ENCODE measurements around the gene GMCL1. TPM values are rescaled to one million over a fixed set of nuclear protein-coding genes. Genes with fewer than 3 reads are reported as not detected.

GMCL1 gene
- total and polyA plus RNA-seq, 2 of the 13 experiments (the other 11 are each of a cell fraction or from before 2014, with no cell fraction given): 18.7 to 24.0 TPM

GRCh38 chr2:69893684-69894551, 64.5 kb downstream of the GMCL1 start, which contains the start of gene SNRNP27 (continued):
- TF ChIP-seq TBX2 (CRISPR knock-in tag; IDR thresholded peaks at IDR 0.05; ENCODE audit: borderline replicate concordance) (peak; percentile 66), BHLHE40 (IDR thresholded peaks at IDR 0.05; ENCODE audit: low read length) (0 out of 2 replicates have a peak, but pooled peaks have one; percentile 28), ZNF570 (CRISPR knock-in tag; IDR thresholded peaks at IDR 0.05; ENCODE audit: borderline replicate concordance) (no peak), FOXA3 (CRISPR knock-in tag; IDR thresholded peaks at IDR 0.05) (peak; percentile 66; the same call in 1 of the 2 replicates), NFKBIZ (CRISPR knock-in tag; IDR thresholded peaks at IDR 0.05) (peak; percentile 91), U2AF1 (optimal IDR thresholded peaks at IDR 0.05; ENCODE audit: low read depth, low read length) (peak; percentile 84), ZNF841 (CRISPR knock-in tag; IDR thresholded peaks at IDR 0.05; ENCODE audit: borderline replicate concordance) (no peak), ARHGAP35 (CRISPR knock-in tag; IDR thresholded peaks at IDR 0.05; ENCODE audit: borderline replicate concordance) (peak; percentile 84), HES4 (CRISPR knock-in tag; IDR thresholded peaks at IDR 0.05; ENCODE audit: borderline replicate concordance) (peak; percentile 57; the same call in 1 of the 2 replicates), BORCS8-MEF2B (CRISPR knock-in tag; IDR thresholded peaks at IDR 0.05) (peak; percentile 91), NR2C2 (CRISPR knock-in tag; IDR thresholded peaks at IDR 0.05; ENCODE audit: borderline replicate concordance) (peak; percentile 96), ATF2 (CRISPR knock-in tag; IDR thresholded peaks at IDR 0.05) (peak; percentile 91), SP5 (CRISPR knock-in tag; IDR thresholded peaks at IDR 0.05; ENCODE audit: borderline replicate concordance, low read depth) (peak; percentile 45; the same call in 1 of the 2 replicates), ZNF18 (CRISPR knock-in tag; IDR thresholded peaks at IDR 0.05; ENCODE audit: insufficient replicate concordance) (peak; percentile 73)
- TF ChIP-seq, protein P1, sequence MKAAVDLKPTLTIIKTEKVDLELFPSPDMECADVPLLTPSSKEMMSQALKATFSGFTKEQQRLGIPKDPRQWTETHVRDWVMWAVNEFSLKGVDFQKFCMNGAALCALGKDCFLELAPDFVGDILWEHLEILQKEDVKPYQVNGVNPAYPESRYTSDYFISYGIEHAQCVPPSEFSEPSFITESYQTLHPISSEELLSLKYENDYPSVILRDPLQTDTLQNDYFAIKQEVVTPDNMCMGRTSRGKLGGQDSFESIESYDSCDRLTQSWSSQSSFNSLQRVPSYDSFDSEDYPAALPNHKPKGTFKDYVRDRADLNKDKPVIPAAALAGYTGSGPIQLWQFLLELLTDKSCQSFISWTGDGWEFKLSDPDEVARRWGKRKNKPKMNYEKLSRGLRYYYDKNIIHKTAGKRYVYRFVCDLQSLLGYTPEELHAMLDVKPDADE (CRISPR knock-in tag; IDR thresholded peaks at IDR 0.05): peak; percentile 89
- TF ChIP-seq, protein P2, sequence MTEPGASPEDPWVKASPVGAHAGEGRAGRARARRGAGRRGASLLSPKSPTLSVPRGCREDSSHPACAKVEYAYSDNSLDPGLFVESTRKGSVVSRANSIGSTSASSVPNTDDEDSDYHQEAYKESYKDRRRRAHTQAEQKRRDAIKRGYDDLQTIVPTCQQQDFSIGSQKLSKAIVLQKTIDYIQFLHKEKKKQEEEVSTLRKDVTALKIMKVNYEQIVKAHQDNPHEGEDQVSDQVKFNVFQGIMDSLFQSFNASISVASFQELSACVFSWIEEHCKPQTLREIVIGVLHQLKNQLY (CRISPR knock-in tag; IDR thresholded peaks at IDR 0.05): peak; percentile 87
- TF ChIP-seq, protein P3, sequence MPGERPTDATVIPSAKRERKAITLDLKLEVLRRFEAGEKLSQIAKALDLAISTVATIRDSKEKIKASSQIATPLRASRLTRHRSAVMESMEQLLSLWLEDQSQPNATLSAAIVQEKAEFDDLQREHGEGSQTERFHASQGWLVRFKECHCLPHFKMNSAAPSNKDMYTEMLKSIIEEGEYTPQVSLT (CRISPR knock-in tag; IDR thresholded peaks at IDR 0.05; ENCODE audit: borderline replicate concordance, low read depth): no peak
- TF ChIP-seq, protein P4, sequence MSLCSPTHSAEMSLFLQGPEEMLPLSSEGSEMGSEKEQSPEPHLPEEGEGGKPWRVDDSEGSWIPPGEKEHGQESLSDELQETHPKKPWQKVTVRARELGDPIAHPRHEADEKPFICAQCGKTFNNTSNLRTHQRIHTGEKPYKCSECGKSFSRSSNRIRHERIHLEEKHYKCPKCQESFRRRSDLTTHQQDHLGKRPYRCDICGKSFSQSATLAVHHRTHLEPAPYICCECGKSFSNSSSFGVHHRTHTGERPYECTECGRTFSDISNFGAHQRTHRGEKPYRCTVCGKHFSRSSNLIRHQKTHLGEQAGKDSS (CRISPR knock-in tag; IDR thresholded peaks at IDR 0.05; ENCODE audit: borderline replicate concordance, low read depth): peak; percentile 83; the same call in 1 of the 2 replicates
